ENCODE measurements around the gene HAPLN3.

The HAPLN3 gene

GRCh38 chr15:88864861-88865497 is 30.4 kb downstream of the HAPLN3 start:
- POLR2A ChIA-PET, result no interaction called here
- CTCF ChIA-PET, result no interaction called here
- no peak for TF ChIP-seq ZNF384 (IDR thresholded peaks at IDR 0.05)
- TF ChIP-seq BHLHE40 (IDR thresholded peaks at IDR 0.05; ENCODE audit: borderline replicate concordance), result no peak
- TF ChIP-seq NFRKB (IDR thresholded peaks at IDR 0.05), result no peak
- no peak for TF ChIP-seq LEF1 (IDR thresholded peaks at IDR 0.05; ENCODE audit: borderline replicate concordance)
- no peak for TF ChIP-seq SP1 (IDR thresholded peaks at IDR 0.05)
- no peak for TF ChIP-seq HDGF (IDR thresholded peaks at IDR 0.05; ENCODE audit: borderline replicate concordance)
- no peak for TF ChIP-seq TARDBP (IDR thresholded peaks at IDR 0.05)
- no peak for TF ChIP-seq FOXA1 (IDR thresholded peaks at IDR 0.05)
- no peak for TF ChIP-seq ARNT (IDR thresholded peaks at IDR 0.05)
- TF ChIP-seq FOXM1 (IDR thresholded peaks at IDR 0.05; ENCODE audit: borderline replicate concordance), result no peak
- no peak for TF ChIP-seq ELF4 (IDR thresholded peaks at IDR 0.05)
- TF ChIP-seq CTBP1 (IDR thresholded peaks at IDR 0.05; ENCODE audit: borderline replicate concordance), result no peak
- TF ChIP-seq L3MBTL2 (conservative IDR thresholded peaks at IDR 0.05), result no peak
- TF ChIP-seq SUZ12 (IDR thresholded peaks at IDR 0.05), result no peak
- no peak for TF ChIP-seq FOXK2 (IDR thresholded peaks at IDR 0.05)
- TF ChIP-seq PKNOX1 (IDR thresholded peaks at IDR 0.05), result no peak
- DNase-seq (ENCODE audit: extremely low spot score), result no peak

- TF ChIP-seq ARNT (IDR thresholded peaks at IDR 0.05) (no peak), NFRKB (IDR thresholded peaks at IDR 0.05) (no peak)
- DNase-seq (ENCODE audit: extremely low spot score), result no peak
- CTCF ChIA-PET, result no interaction called here
- POLR2A ChIA-PET, result no interaction called here
Observed at GRCh38 chr15:88863412-88863811, 31.9 kb downstream of the HAPLN3 start.

- TF ChIP-seq SUZ12 (IDR thresholded peaks at IDR 0.05) (no peak), LEF1 (IDR thresholded peaks at IDR 0.05; ENCODE audit: borderline replicate concordance) (no peak), ELF4 (IDR thresholded peaks at IDR 0.05) (no peak), SP1 (IDR thresholded peaks at IDR 0.05) (no peak)
Observed at GRCh38 chr15:88860212-88860611, 35.1 kb downstream of the HAPLN3 start.

GRCh38 chr15:88859550-88859949 is 35.8 kb downstream of the HAPLN3 start:
- POLR2A ChIA-PET, result no interaction called here
- TF ChIP-seq ARNT (IDR thresholded peaks at IDR 0.05) (no peak), SUZ12 (IDR thresholded peaks at IDR 0.05) (no peak)
- CTCF ChIA-PET, result no interaction called here
- DNase-seq (ENCODE audit: extremely low spot score), result no peak

More at GRCh38 chr15:88860212-88860611, 35.1 kb downstream of the HAPLN3 start:
- CTCF ChIA-PET, result interaction anchor here (0.6 kb wide), 1 partner anchor 388 kb away, joined by 3 read pairs; no protein-coding TSS in a partner anchor
- no peak for DNase-seq (ENCODE audit: extremely low spot score)
- POLR2A ChIA-PET, result interaction anchor here (1.1 kb wide), 1 partner anchor 10 kb away, joined by 3 read pairs; no protein-coding TSS in a partner anchor

- TF ChIP-seq SUZ12 (IDR thresholded peaks at IDR 0.05) (no peak), ELF4 (IDR thresholded peaks at IDR 0.05) (no peak), BHLHE40 (IDR thresholded peaks at IDR 0.05; ENCODE audit: borderline replicate concordance) (no peak), HDGF (IDR thresholded peaks at IDR 0.05; ENCODE audit: borderline replicate concordance) (no peak), FOXM1 (IDR thresholded peaks at IDR 0.05; ENCODE audit: borderline replicate concordance) (no peak), NFRKB (IDR thresholded peaks at IDR 0.05) (no peak), TARDBP (IDR thresholded peaks at IDR 0.05) (no peak), FOXA1 (IDR thresholded peaks at IDR 0.05) (no peak), ZNF384 (IDR thresholded peaks at IDR 0.05) (no peak), CTBP1 (IDR thresholded peaks at IDR 0.05; ENCODE audit: borderline replicate concordance) (no peak), L3MBTL2 (conservative IDR thresholded peaks at IDR 0.05) (no peak)
- POLR2A ChIA-PET, result no interaction called here
- CTCF ChIA-PET, result no interaction called here
- DNase-seq (ENCODE audit: extremely low spot score), result no peak
Observed at GRCh38 chr15:88858934-88859333, 36.4 kb downstream of the HAPLN3 start.

GRCh38 chr15:88852476-88852875 is 42.9 kb downstream of the HAPLN3 start:
- ChIA-PET CTCF (no interaction called here), POLR2A (no interaction called here)
- TF ChIP-seq LEF1 (IDR thresholded peaks at IDR 0.05; ENCODE audit: borderline replicate concordance) (no peak), SUZ12 (IDR thresholded peaks at IDR 0.05) (no peak), L3MBTL2 (conservative IDR thresholded peaks at IDR 0.05) (no peak), HDGF (IDR thresholded peaks at IDR 0.05; ENCODE audit: borderline replicate concordance) (no peak), TARDBP (IDR thresholded peaks at IDR 0.05) (no peak), ZNF384 (IDR thresholded peaks at IDR 0.05) (no peak), FOXK2 (IDR thresholded peaks at IDR 0.05) (no peak), ARNT (IDR thresholded peaks at IDR 0.05) (no peak), BHLHE40 (IDR thresholded peaks at IDR 0.05; ENCODE audit: borderline replicate concordance) (no peak), FOXA1 (IDR thresholded peaks at IDR 0.05) (no peak), NFRKB (IDR thresholded peaks at IDR 0.05) (no peak), ELF4 (IDR thresholded peaks at IDR 0.05) (no peak), FOXM1 (IDR thresholded peaks at IDR 0.05; ENCODE audit: borderline replicate concordance) (no peak), PKNOX1 (IDR thresholded peaks at IDR 0.05) (no peak), SP1 (IDR thresholded peaks at IDR 0.05) (no peak), CTBP1 (IDR thresholded peaks at IDR 0.05; ENCODE audit: borderline replicate concordance) (no peak)
- DNase-seq (ENCODE audit: extremely low spot score), result no peak

- CTCF ChIA-PET, result interaction anchor here (0.7 kb wide), 1 partner anchor 12 kb away, joined by 3 read pairs; no protein-coding TSS in a partner anchor
- POLR2A ChIA-PET, result no interaction called here
- TF ChIP-seq ARNT (IDR thresholded peaks at IDR 0.05), result no peak
- TF ChIP-seq PKNOX1 (IDR thresholded peaks at IDR 0.05), result 0 out of 2 replicates have a peak, but pooled peaks have one; percentile 10
- DNase-seq (ENCODE audit: extremely low spot score), result no peak
Observed at GRCh38 chr15:88849376-88850072, 45.8 kb downstream of the HAPLN3 start.
